Liver (tissue), 9 donors: ENCODE results near the gene VBP1. TPM values are rescaled to one million over a fixed set of nuclear protein-coding genes. Genes with fewer than 3 reads are reported as not detected.

Experiments
- DNase-seq: peaks from one replicate; pipeline ENCODE4 v3.0.0-alpha.2; 2017; ENCODE audit warnings: low spot score
- H3K27ac ChIP-seq, 2 donors: one replicate each; pipeline ENCODE4 v1.7.0; 2013; ENCODE audit warnings: inconsistent platforms in 2 of 2, low read length in 2 of 2, control low read depth in 1 of 2, low read depth in 1 of 2, mild to moderate bottlenecking in 1 of 2
- H3K27me3 ChIP-seq, 4 donors: one replicate each; pipeline versions ENCODE4 v1.6.1 to v1.7.0; 2013; ENCODE audit warnings: low read length in 3 of 4, inconsistent platforms in 1 of 4, mild to moderate bottlenecking in 1 of 4, moderate library complexity in 1 of 4; ENCODE audit not compliant: control insufficient read depth in 4 of 4, insufficient read depth in 4 of 4
- H3K36me3 ChIP-seq, 4 donors: one replicate each; pipeline versions ENCODE4 v1.6.1 to v1.7.0; 2013; ENCODE audit warnings: low read length in 3 of 4, mild to moderate bottlenecking in 3 of 4, low read depth in 1 of 4, moderate library complexity in 1 of 4; ENCODE audit not compliant: control insufficient read depth in 4 of 4, insufficient read depth in 3 of 4
- H3K4me1 ChIP-seq, 4 donors: one replicate each; pipeline versions ENCODE4 v1.6.1 to v1.7.0; 2013; ENCODE audit warnings: low read length in 3 of 4, mild to moderate bottlenecking in 3 of 4, moderate library complexity in 1 of 4; ENCODE audit not compliant: control insufficient read depth in 4 of 4, insufficient read depth in 4 of 4
- H3K4me3 ChIP-seq, 3 donors: one replicate each; pipeline versions ENCODE4 v1.6.1 to v1.7.0; 2013; ENCODE audit warnings: low read length in 3 of 3, control low read depth in 1 of 3, low read depth in 1 of 3, mild to moderate bottlenecking in 1 of 3
- H3K9ac ChIP-seq, 2 donors: one replicate each; pipeline ENCODE4 v1.7.0; 2013; ENCODE audit warnings: low read length in 2 of 2, mild to moderate bottlenecking in 2 of 2, moderate library complexity in 2 of 2, control low read depth in 1 of 2, low read depth in 1 of 2
- H3K9me3 ChIP-seq, 4 donors: one replicate each; pipeline versions ENCODE4 v1.6.1 to v1.7.0; 2013; ENCODE audit warnings: low read length in 3 of 4; ENCODE audit not compliant: control insufficient read depth in 4 of 4
- ATF3 ChIP-seq: IDR thresholded peaks from 2 replicates; pipeline ENCODE4 v1.6.1; 2016; ENCODE audit warnings: antibody characterized with exemption
- EGR1 ChIP-seq, 2 donors: IDR thresholded peaks; 2 replicates each; pipeline ENCODE4 v1.6.1; 2016 to 2018; ENCODE audit warnings: antibody characterized with exemption in 2 of 2, low read depth in 2 of 2
- FOXA1 ChIP-seq: IDR thresholded peaks from 2 replicates; pipeline ENCODE4 v1.6.1; 2016; ENCODE audit warnings: antibody characterized with exemption
- FOXA2 ChIP-seq: IDR thresholded peaks from 2 replicates; pipeline ENCODE4 v1.6.1; 2016; ENCODE audit warnings: antibody characterized with exemption
- GABPA ChIP-seq, 2 donors: IDR thresholded peaks in 1 of 2; conservative IDR thresholded peaks in 1 of 2; 2 replicates each; pipeline ENCODE4 v1.6.1; 2016; ENCODE audit warnings: antibody characterized with exemption in 2 of 2, mild to moderate bottlenecking in 1 of 2, moderate library complexity in 1 of 2
- HNF4A ChIP-seq, 2 donors: conservative IDR thresholded peaks; 2 replicates each; pipeline ENCODE4 v1.6.1; 2016; ENCODE audit warnings: antibody characterized with exemption in 2 of 2, mild to moderate bottlenecking in 2 of 2
- HNF4G ChIP-seq: IDR thresholded peaks from 2 replicates; pipeline ENCODE4 v1.6.1; 2016; ENCODE audit warnings: antibody characterized with exemption
- MAX ChIP-seq: IDR thresholded peaks from 2 replicates; pipeline ENCODE4 v1.6.1; 2016; ENCODE audit warnings: antibody characterized with exemption
- NR2F2 ChIP-seq: IDR thresholded peaks from 2 replicates; pipeline ENCODE4 v1.6.1; 2016; ENCODE audit warnings: antibody characterized with exemption
- RAD21 ChIP-seq, 2 donors: IDR thresholded peaks; 2 replicates each; pipeline ENCODE4 v1.6.1; 2016; ENCODE audit warnings: antibody characterized with exemption in 2 of 2, mild to moderate bottlenecking in 2 of 2
- RXRA ChIP-seq, 2 donors: IDR thresholded peaks; 2 replicates each; pipeline ENCODE4 v1.6.1; 2017 to 2018; ENCODE audit warnings: antibody characterized with exemption in 2 of 2, mild to moderate bottlenecking in 1 of 2
- SP1 ChIP-seq: IDR thresholded peaks from 2 replicates; pipeline ENCODE4 v1.6.1; 2018; ENCODE audit warnings: antibody characterized with exemption, mild to moderate bottlenecking
- TAF1 ChIP-seq: conservative IDR thresholded peaks from 2 replicates; pipeline ENCODE4 v1.6.1; 2016; ENCODE audit warnings: antibody characterized with exemption, mild to moderate bottlenecking
- YY1 ChIP-seq: IDR thresholded peaks from 2 replicates; pipeline ENCODE4 v1.6.1; 2016; ENCODE audit warnings: antibody characterized with exemption, mild to moderate bottlenecking
- ZBTB33 ChIP-seq: IDR thresholded peaks from 2 replicates; pipeline ENCODE4 v1.6.1; 2016; ENCODE audit warnings: antibody characterized with exemption
- WGBS: extraction: QIAGEN DNeasy Blood & Tissue Kit; methylation state at CpG from one replicate; pipeline ENCODE4 v1.1.7; 2013; 5-methylcytosine and 5-hydroxymethylcytosine counted together
- polyA plus RNA-seq, 2 donors: library from polyadenylated mRNA; stranded (reverse) in 1 of 2; unstranded in 1 of 2; fragments of 200-250 nt in 1 of 2; fragments of >200 nt in 1 of 2; fragmentation: Nextera tagmentation in 1 of 2; extraction: Ambion mirVana in 1 of 2; gene quantifications; one replicate each; pipeline versions ENCODE4 v1.2.1 to v1.2.3, GENCODE V29; 2013 to 2015
- total RNA-seq, 2 donors: library from RNA; depleted of rRNA; stranded (reverse); fragments of >200 nt; gene quantifications; one replicate each; pipeline ENCODE4 v1.2.3, GENCODE V29; 2014
- TF ChIP-seq, protein P1 (sequence below): IDR thresholded peaks from 2 replicates; pipeline ENCODE4 v1.6.1; 2016; ENCODE audit warnings: antibody characterized with exemption, mild to moderate bottlenecking
- TF ChIP-seq, protein P2 (sequence below): fragments of 150-350 bp; IDR thresholded peaks from 2 replicates; pipeline ENCODE4 v1.5.1; 2017; ENCODE audit warnings: improper control_type of control experiment, low read depth, low read length; ENCODE audit not compliant: missing input control
- donor health status: healthy.
- donor health status: healthy.
- donor health status: healthy.
- donor health status: healthy.
- donor health status: healthy.

VBP1 gene
- total and polyA plus RNA-seq, 4 donors: 15.1 to 40.7 (median 16.6) TPM

GRCh38 chrX:155246748-155247147 lies 30.5 kb downstream of the VBP1 start:
- no peaks in the 10 kb centered on the region for H3K36me3 ChIP-seq
- peaks cover 0 to 6% (median 0%) of the 10 kb centered on the region in 4 donors for H3K4me1 ChIP-seq
- no peak overlapping the region for H3K9ac ChIP-seq
- H3K27ac ChIP-seq: no peak overlapping the region
- no peak for DNase-seq
- H3K27me3 ChIP-seq: no peaks in the 10 kb centered on the region
- H3K9me3 ChIP-seq: no peaks in the 10 kb centered on the region
- H3K4me3 ChIP-seq: no peak overlapping the region
- WGBS: 93% methylated on average over 1 of the region's 1 CpG
- TF ChIP-seq RAD21 (IDR thresholded peaks at IDR 0.05) (no peak), HNF4A (conservative IDR thresholded peaks at IDR 0.05) (no peak), FOXA2 (no peak), NR2F2 (no peak), FOXA1 (no peak)

GRCh38 chrX:155247497-155247896 lies 31.2 kb downstream of the VBP1 start:
- no peaks in the 10 kb centered on the region for H3K9me3 ChIP-seq
- no peak overlapping the region for H3K4me3 ChIP-seq
- no peaks in the 10 kb centered on the region for H3K27me3 ChIP-seq
- no peak overlapping the region for H3K27ac ChIP-seq
- TF ChIP-seq, protein P1, sequence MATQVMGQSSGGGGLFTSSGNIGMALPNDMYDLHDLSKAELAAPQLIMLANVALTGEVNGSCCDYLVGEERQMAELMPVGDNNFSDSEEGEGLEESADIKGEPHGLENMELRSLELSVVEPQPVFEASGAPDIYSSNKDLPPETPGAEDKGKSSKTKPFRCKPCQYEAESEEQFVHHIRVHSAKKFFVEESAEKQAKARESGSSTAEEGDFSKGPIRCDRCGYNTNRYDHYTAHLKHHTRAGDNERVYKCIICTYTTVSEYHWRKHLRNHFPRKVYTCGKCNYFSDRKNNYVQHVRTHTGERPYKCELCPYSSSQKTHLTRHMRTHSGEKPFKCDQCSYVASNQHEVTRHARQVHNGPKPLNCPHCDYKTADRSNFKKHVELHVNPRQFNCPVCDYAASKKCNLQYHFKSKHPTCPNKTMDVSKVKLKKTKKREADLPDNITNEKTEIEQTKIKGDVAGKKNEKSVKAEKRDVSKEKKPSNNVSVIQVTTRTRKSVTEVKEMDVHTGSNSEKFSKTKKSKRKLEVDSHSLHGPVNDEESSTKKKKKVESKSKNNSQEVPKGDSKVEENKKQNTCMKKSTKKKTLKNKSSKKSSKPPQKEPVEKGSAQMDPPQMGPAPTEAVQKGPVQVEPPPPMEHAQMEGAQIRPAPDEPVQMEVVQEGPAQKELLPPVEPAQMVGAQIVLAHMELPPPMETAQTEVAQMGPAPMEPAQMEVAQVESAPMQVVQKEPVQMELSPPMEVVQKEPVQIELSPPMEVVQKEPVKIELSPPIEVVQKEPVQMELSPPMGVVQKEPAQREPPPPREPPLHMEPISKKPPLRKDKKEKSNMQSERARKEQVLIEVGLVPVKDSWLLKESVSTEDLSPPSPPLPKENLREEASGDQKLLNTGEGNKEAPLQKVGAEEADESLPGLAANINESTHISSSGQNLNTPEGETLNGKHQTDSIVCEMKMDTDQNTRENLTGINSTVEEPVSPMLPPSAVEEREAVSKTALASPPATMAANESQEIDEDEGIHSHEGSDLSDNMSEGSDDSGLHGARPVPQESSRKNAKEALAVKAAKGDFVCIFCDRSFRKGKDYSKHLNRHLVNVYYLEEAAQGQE: no peak
- TF ChIP-seq HNF4G (no peak), FOXA1 (no peak), YY1 (no peak), ZBTB33 (no peak), MAX (no peak), FOXA2 (no peak), TAF1 (no peak), RAD21 (IDR thresholded peaks at IDR 0.05) (no peak), GABPA (IDR thresholded peaks at IDR 0.05 in 1 of 2, conservative IDR thresholded peaks at IDR 0.05 in 1 of 2) (no peak), EGR1 (IDR thresholded peaks at IDR 0.05; ENCODE audit: low read depth in 2 of 2) (no peak), NR2F2 (no peak)
- DNase-seq: no peak
- H3K36me3 ChIP-seq: no peaks in the 10 kb centered on the region
- no peak overlapping the region for H3K9ac ChIP-seq
- H3K4me1 ChIP-seq: peaks cover 0 to under 1% (median 0%) of the 10 kb centered on the region in 4 donors
- 80% methylated on average over 4 of the region's 4 CpGs for WGBS

DNA sequence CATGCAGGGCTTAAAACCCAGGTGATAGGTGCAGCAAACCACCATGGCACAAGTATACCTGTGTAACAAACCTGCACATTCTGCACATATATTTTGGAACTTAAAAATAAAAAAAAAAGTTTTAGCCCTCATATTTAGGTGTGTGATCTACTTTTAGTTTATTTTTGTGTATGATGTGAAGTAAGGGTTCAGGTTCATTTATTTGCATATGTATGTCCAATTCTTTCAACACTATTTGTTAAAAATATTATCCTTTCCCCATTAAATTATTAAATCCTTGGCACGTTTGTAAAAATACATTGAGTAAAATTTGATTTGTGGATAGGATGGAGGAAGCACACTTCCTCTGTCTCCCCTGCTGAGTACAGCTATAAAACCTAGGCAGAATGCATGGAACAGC lies 35.1 kb downstream of the VBP1 start:
- Histone ChIP-seq H3K9me3 (no peaks in the 10 kb centered on the region), H3K27me3 (no peaks in the 10 kb centered on the region), H3K9ac (no peak overlapping the region), H3K27ac (no peak overlapping the region), H3K36me3 (no peaks in the 10 kb centered on the region), H3K4me1 (no peaks in the 10 kb centered on the region), H3K4me3 (no peak overlapping the region)
- no peak for DNase-seq
- 38% methylated on average over 1 of the region's 1 CpG for WGBS
- TF ChIP-seq, protein P1: no peak
- TF ChIP-seq YY1 (no peak), SP1 (no peak), FOXA1 (no peak), RXRA (IDR thresholded peaks at IDR 0.05) (no peak), NR2F2 (no peak), HNF4A (conservative IDR thresholded peaks at IDR 0.05) (no peak), ATF3 (no peak)
- TF ChIP-seq, protein P2, sequence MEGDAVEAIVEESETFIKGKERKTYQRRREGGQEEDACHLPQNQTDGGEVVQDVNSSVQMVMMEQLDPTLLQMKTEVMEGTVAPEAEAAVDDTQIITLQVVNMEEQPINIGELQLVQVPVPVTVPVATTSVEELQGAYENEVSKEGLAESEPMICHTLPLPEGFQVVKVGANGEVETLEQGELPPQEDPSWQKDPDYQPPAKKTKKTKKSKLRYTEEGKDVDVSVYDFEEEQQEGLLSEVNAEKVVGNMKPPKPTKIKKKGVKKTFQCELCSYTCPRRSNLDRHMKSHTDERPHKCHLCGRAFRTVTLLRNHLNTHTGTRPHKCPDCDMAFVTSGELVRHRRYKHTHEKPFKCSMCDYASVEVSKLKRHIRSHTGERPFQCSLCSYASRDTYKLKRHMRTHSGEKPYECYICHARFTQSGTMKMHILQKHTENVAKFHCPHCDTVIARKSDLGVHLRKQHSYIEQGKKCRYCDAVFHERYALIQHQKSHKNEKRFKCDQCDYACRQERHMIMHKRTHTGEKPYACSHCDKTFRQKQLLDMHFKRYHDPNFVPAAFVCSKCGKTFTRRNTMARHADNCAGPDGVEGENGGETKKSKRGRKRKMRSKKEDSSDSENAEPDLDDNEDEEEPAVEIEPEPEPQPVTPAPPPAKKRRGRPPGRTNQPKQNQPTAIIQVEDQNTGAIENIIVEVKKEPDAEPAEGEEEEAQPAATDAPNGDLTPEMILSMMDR: no peak
